Fibroblast of pulmonary artery (primary cell): ENCODE measurements around the gene OR8D1.
"Not testable (repeated sequence)": the region's sequence is repeated elsewhere in the genome, so short reads cannot be mapped to it uniquely, and the experiment has no call there.

ENCODE experiments used
- DNase-seq: peaks from one replicate; pipeline ENCODE4 v3.0.0-alpha.2; 2010; ENCODE audit warnings: low read depth
- H3K4me3 ChIP-seq: replicated peaks from 2 replicates; pipeline ENCODE4 v1.5.1; 2011; ENCODE audit warnings: low read depth, mild to moderate bottlenecking, control low read depth, low read length, moderate library complexity
- CTCF ChIP-seq: IDR thresholded peaks from 2 replicates; pipeline ENCODE4 v1.5.1; 2011; ENCODE audit warnings: mild to moderate bottlenecking, control low read depth, low read length, inconsistent platforms; ENCODE audit errors: missing control alignments

The OR8D1 gene

DNA sequence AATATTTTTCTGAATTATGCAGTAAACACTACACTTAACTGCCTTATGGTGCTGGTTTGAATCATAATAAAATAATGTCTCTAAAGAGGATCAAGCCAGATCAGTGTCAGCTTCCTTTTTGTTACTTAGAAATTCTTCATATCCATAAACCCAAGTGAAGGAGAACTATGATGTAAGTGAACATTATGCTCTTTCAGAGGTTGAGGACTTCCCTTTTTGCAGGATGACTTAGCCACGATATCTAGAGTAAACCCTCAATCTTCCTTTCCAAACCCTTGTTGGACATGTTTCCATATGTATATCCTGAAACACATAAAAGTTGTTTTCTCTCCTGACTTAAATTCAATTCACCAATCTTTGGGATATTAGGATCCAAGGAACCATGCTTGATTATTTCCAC is 19.1 kb downstream of the OR8D1 start:
- no peak for TF ChIP-seq CTCF
- DNase-seq = no peak
- no peak overlapping the region for H3K4me3 ChIP-seq

DNA sequence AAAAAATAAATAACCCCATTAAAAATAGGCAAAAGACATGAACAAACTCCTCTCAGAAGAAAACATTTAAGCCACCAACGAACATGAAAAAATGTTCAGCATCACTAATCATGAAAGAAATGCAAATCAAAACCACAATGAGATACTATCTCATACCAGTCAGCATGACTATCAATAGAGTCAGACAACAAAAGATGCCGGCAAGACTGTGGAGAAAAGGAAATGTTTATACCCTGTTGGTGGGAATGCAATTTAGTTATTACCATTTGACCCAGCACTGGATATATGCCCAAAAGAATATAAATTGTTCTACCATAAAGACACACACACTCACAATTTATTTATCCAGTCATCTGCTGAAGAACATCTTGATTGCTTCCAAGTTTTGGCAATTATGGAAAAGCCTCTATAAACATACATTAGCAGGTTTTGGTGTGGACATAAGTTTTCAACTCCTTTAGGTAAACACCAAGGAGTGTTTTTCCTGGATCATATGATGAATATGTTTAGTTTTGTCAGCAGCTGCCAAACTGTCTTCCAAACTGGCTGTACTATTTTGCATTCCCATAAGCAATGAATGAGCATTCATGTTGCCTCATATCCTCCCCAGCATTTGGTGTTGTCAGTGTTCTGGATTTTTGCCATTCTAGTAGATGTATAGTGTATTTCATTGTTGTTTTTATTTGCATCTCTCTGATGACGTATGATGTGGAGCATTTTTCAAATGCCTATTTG is 28.0 kb downstream of the OR8D1 start:
- TF ChIP-seq CTCF = no peak
- peak; percentile 96 for DNase-seq
- no peak overlapping the region for H3K4me3 ChIP-seq

DNA sequence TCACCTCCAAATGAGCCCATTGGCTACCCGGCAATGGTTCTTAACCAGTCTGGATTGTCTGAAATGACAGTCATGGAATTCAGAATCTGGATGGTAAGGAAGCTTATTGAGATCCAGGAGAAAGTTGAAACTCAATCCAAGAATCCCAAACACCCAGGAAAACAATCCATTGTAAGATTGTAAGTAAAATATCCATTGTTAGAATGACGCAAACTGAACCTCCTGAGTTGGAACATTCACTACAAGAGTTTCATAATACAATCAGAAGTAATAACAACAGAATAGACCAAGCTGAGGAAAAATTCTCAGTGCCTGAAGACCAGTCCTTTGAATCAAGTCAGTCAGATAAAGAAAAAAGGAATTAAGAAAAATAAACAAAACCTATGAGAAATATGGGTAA is 35.5 kb downstream of the OR8D1 start:
- no peak overlapping the region for H3K4me3 ChIP-seq
- DNase-seq = peak; percentile 88
- TF ChIP-seq CTCF = no peak

- peak; percentile 6 for TF ChIP-seq CTCF
- peak; percentile 16 for DNase-seq
- H3K4me3 ChIP-seq = no peak overlapping the region
Observed at GRCh38 chr11:124277804-124278203, 35.9 kb downstream of the OR8D1 start.

GRCh38 chr11:124277207-124277606 is 36.5 kb downstream of the OR8D1 start:
- DNase-seq = no peak
- H3K4me3 ChIP-seq = no peak overlapping the region
- no peak for TF ChIP-seq CTCF

GRCh38 chr11:124276081-124276480 is 37.7 kb downstream of the OR8D1 start:
- no peak overlapping the region for H3K4me3 ChIP-seq
- peak; percentile 80 for DNase-seq
- no peak for TF ChIP-seq CTCF

- no peak for TF ChIP-seq CTCF
- H3K4me3 ChIP-seq = no peak overlapping the region
- no peak for DNase-seq
Observed at GRCh38 chr11:124274000-124274399, 39.7 kb downstream of the OR8D1 start.

- not testable (repeated sequence) for H3K4me3 ChIP-seq, DNase-seq
Observed at GRCh38 chr11:124270886-124271285, 42.9 kb downstream of the OR8D1 start.

DNA sequence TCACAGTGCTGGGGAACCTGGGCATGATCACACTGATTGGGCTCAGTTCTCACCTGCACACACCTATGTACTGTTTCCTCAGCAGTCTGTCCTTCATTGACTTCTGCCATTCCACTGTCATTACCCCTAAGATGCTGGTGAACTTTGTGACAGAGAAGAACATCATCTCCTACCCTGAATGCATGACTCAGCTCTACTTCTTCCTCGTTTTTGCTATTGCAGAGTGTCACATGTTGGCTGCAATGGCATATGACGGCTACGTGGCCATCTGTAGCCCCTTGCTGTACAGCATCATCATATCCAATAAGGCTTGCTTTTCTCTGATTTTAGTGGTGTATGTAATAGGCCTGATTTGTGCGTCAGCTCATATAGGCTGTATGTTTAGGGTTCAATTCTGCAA is 48.7 kb downstream of the OR8D1 start:
- H3K4me3 ChIP-seq, DNase-seq: not testable (repeated sequence)
